NK-92 (cell line): ENCODE measurements around the gene SLC26A4.
"Not testable (repeated sequence)": the region's sequence is repeated elsewhere in the genome, so short reads cannot be mapped to it uniquely, and the experiment has no call there.

ENCODE experiments used
- DNase-seq: peaks from one replicate; lab custom pipeline; 2025; ENCODE audit not compliant: unreplicated experiment; lab: John Stamatoyannopoulos, UW

Gene SLC26A4

DNA sequence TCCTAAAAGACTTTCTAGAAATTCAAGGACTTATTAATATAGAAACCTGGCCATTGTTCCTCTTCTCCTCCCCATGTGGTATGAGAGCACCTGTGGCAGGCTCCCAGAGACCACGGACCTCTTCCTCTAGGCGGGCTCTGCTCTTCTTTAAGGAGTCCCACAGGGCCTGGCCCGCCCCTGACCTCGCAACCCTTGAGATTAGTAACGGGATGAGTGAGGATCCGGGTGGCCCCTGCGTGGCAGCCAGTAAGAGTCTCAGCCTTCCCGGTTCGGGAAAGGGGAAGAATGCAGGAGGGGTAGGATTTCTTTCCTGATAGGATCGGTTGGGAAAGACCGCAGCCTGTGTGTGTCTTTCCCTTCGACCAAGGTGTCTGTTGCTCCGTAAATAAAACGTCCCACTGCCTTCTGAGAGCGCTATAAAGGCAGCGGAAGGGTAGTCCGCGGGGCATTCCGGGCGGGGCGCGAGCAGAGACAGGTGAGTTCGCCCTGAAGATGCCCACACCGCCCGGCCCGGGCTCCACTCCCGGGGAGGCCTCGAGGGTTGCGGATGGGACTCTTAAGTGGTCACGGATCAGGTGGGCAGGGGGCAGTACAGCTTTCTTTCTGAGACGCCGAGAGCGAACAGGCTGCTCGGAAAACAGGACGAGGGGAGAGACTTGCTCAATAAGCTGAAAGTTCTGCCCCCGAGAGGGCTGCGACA, at the start of gene SLC26A4:
Gene SLC26A4 (plus strand): TSS at position 448 of the 700 bp plus-strand sequence. CDS start 814 bp downstream, outside the sequence.
- DNase-seq = no peak

DNA sequence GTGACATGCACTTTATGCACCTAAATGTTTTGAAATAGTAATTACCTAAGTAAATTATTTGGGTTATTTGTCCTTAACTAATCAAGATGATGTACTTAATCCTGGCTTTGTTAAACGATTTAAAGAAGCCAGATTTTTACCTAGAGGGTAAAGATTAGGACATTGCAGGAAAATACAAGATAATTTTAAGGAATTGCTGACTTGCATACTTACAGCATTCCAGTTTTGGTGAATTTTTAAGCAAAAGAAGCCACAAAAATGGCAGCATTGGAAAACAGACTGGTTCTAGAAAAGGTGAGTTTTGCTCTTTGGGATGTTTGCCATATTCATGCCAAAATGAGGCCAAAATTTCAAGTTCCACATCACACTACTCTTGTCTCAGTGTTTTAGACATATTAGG, 47.2 kb upstream of the SLC26A4 start:
- no peak for DNase-seq

DNA sequence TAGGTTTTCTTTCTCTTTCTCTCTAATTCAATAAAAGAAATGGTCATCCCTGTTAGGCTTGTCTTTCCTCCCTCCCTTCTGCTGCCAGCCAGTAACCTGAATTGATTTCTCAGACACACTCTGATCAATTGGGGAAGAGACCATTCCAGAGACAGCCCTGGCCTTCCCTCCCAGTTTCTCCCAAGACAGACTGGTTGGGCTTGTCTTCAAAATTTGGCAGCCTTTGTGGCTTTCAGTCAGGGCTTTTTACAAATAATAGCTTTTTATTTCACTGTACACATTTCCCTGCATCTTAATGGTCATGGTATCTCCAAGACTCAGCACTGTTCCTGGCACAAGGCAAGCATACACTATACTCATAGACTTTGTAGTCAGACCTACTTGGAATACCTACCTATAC, 46.7 kb upstream of the SLC26A4 start:
- no peak for DNase-seq

DNA sequence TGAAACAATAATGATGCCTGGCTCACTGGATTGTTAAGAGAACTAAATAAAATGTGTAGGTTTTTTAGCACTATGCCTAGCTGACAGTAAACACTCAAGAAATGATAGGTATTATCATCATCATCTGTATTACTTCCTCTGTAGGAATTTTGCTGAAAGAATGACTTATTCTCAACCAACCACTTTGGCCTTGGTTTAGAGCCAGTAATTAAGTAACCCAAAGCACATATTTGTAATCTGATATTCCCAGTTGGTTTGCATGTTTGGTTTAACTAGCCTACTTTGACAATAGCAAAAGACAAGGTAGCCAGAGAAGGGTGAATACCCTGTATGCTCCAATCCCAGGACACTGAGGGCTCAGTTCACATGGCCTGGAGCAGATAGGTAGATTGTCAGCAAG, 46.2 kb upstream of the SLC26A4 start:
- DNase-seq = no peak

DNA sequence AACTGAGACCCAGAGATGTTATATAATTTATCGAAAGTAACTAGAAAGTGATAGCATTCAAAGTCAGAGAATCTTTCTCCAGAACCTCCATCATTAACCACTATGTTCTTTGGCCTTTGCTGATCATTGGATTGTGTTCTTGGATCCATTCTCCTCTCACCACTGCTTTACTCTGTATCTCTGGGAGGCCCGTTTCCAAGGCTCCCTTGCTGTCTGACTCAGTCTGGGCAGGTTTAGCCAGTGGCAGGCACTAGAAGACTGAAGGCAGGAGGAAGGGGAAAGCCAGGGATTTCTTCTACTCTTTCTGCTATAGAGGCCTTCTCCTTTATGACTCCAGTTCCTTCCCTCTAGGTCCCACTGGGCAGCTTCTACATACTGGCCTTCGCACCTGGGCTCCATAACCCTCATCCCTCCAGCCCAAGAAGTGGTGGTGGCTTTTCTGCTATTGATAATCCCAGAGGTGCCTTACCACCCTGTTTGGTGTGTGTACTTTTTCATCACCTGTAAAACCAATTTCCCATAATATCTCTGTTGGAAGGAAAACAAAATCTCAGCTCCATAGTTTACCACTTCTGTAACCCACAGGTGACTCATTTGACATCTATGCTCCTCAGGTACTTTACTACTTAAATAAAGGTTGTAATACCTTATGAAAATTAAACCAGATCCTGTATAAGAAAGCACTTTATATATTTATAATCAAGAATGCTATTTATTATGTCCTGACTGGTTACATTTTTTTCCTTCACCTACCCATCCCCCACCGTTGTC, 44.5 kb upstream of the SLC26A4 start:
- DNase-seq = no peak

DNA sequence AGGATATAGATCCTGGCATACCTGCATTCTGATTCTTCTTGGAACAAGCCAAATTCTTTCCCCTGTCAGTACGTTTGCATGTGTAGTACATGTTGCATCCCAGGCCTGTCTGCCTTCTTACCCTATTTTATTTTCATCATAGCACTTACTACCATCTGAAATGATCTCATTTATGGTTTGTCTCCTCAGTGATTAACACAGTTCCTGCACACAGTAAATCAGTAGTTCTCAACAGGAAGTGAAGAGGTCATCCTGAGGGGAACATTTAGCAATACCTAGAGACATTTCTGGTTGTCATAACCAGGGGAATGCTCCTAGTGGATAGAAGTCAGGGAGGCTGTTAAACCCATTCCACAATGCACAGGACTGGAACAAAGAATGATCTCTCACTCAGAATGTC, 38.2 kb upstream of the SLC26A4 start:
- DNase-seq = no peak

DNA sequence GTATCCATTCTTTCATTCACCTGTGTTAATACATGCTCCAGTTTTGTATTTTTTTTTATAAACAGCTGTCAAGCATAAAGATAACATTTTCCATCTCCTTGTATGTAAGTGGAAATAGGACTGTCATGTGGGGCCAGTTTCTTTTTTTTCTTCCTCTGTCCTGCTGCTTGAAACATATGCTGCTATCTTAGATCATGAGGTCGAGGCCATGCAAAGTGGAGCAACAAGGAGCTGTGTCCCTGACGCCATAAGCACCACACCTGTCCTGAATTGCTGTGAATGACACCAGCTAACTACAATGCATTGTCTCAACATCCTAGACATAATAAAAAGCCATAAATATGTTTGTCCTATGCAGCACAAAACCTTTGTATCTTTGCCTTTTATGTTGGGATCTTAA, 37.7 kb upstream of the SLC26A4 start:
- DNase-seq = no peak

DNA sequence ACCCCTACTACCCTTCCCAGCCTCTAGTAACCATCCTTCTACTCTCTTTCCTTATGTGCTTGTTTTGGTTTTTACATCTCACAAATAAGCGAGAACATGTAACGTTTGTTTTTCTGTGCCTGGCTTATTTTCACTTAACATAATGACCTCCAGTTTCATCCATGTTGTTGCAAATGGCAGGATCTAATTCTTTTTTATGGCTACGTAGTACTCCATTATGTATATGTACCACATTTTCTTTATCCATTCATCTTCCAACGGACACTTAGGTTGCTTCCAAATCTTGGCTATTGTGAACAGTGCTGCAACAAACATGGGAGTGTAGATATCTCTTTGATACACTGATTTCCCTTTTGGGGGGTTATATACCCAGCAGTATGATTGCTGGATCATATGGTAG, 33.6 kb upstream of the SLC26A4 start:
- DNase-seq = no peak

DNA sequence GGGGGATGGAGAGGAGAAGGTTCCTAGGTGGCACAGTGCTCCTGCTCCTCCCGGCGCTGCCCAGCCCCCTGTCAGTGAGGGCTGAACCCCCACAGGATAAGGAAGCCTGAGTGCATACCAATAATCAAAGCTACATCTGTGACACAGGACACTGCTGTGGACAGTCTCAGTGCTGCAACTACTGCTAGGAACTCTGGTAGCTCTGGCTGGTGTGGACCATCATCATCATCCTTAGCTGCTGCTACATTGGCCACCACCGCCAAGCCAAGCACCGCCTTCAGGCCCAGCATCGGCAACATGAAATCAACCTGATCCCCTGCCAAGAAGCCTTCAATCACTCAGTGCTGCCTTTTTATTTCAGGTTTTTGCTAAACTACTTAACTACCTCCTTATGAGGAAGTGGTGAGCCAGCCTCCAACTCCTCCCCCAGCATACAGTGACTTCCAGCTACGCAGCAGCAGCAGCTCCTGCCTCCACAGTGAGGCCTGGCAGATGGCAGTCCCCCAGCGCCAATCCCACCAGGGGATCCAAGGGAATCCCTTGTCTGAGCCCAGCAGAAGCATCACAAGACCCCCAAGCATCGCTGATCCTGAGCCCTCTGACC, 32.1 kb upstream of the SLC26A4 start:
- no peak for DNase-seq

DNA sequence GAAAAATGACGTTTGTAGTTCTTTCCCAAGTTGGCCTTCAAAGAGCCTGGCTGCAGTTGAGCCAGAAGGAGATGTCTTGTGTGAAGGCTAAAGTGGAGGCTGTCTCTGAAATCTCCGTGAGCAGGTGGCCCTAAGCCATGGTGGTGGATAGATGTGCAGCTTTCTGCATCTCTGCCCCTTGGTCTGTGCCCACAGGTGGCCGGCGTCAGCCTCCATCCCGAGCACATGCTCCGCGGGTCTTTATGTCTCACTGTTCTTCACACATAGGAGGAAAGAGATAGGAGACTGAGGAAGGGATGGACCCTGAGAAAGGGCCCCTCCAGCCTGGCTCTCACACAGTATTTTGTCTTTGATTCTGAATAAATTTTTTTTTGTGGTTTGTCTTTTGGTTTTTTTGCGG, 30.3 kb upstream of the SLC26A4 start:
- no peak for DNase-seq

DNA sequence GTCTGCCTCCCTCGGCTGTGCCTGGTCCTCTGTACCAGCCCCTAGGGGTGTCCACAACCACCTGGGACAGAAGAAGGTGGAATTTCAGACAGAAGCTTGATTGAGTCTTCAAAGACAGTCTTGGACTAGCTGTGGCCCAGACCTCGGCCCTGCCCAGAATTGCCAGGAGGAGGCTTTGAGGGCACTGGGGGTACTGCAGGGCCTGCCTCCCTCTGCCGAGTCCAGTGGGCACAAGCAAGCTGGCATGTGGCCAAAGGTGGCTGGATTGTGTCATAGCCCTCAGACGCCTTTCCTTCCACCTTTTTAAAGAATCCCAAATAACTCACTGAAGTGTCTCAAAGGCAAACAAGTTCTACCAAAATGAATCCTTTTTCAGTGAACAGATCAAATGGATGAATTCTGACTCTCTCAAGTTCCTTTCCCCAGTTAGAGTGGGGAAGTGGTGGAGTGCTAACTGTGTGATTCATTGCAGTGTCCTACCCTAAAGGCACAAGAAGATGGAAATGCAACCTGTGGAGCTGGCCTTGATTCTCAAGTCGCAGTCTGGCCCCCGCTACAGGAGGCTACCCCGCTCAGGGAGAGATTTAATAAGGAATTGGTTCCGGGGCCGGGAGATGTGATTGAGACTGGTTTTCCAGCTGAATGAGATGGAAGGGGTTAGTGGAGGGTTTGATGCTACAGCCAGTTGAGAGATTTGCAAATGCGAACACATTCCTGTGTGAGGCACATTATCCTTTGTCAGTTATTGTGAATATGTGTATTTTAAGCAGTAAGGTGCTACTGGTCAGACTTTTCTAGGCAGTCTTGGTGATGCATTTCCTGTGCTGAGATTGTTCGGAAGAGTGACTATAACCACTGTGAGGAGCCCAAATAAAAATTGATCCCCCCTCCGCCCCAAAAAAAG, 28.8 kb upstream of the SLC26A4 start:
- no peak for DNase-seq

DNA sequence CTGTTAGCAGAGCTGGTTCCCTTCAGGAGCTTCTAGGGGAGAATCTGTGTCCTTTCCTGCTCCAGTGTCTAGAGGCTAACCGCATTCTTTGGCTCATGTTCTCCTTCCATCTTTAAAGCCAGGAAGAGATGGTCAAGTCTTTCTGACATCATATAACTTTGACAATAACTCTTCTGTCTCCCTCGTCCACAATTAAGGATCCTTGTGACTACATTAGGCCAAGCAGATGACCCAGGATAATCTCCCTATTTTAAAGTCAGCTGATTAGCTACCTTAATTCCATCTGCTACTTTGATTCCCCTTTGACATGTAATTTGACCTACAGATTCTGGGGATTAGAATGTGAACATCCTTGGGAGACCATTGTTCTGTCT, 28.1 kb upstream of the SLC26A4 start:
- no peak for DNase-seq

DNA sequence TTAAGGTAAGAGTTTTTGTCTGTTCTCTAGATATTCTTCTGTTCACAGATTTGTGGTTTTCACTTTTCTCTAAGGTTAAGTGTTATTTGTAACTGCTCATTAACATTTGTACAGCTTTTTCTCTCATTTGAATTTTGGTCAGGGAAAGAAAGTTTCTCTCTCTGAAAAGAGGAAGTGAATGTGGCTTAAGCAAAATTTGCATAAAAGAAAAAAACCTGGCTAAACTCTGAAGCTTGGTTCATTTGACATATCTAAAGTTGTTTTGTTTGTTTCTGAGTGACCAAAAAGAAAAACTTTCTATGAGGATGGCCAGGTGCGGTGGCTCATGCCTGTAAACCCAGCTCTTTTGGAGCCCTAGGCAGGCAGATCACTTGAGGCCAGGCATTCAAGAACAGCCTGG, 22.0 kb upstream of the SLC26A4 start:
- DNase-seq = no peak

DNA sequence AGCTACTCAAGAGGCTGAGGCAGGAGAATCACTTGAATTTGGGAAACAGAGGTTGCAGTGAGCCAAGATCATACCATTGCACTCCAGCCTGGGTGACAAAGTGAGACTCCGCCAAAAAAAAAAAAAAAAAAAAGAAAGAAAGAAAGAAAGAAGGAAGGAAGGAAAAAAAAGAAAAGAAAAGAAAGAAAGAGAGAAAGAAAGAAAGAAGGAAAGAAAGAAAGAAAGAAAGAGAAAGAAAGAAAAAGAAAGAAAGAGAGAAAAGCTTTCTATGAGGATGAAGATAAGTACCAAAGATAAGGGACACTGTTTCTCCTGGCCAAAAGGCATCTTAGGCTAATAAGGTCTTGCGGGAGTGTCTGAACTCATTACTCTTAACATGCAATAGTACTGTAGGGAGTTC, 21.6 kb upstream of the SLC26A4 start:
- DNase-seq = not testable (repeated sequence)

DNA sequence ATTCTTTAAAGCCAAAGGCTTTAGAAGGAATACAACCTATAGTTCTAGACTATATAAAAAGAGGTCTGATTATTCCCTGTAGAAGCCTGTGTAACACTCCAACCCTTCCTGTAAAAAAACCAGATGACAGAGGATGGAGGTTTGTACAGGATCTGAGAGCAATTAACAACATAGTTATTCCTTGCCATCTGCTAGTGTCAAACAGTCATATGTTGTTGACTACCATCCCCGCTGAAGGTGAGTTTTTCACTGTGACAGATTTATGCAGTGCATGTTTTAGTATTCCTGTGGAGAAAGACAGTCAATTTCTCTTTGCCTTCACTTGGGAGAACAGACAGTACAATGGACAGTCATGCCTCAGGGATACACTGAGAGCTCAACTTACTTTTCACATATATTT, 19.0 kb upstream of the SLC26A4 start:
- DNase-seq = no peak

DNA sequence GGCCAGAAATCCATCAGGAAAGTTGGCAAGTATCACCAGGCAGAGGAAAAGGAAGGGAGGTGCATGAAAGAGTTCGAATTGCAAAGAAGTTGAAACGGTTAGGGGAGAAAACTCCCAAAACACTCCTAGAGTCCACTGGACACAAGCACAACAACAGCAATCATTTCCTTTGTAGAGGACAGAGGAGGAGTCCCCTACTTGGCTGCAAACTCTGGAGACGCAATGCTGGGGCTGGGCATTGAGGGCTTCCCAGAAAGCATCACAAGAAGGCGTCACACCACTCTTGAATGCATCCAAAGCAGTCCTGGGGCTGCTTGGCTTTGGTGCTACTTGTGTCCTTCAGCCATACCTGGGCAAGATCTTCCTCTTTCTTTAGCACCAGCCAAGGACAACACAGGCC, 18.1 kb upstream of the SLC26A4 start:
- DNase-seq = no peak

DNA sequence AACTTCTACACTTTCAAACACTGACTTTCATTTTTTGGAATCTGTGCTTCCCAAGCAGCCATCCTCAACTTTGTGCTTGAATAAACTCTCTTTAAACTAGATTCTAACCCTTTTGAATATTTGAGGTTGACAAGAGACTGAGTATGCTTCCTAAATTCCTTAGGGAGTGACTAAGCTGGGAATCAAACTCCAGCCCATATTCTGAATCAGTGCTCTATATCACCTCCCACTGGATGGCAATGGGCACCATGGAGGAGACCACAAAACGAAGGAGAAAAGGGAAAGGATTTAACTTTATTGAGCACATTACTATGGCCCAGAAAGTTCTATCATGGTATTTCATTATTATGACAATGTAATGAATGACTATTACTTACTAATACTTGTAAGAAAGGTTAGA, 17.2 kb upstream of the SLC26A4 start:
- DNase-seq = no peak

DNA sequence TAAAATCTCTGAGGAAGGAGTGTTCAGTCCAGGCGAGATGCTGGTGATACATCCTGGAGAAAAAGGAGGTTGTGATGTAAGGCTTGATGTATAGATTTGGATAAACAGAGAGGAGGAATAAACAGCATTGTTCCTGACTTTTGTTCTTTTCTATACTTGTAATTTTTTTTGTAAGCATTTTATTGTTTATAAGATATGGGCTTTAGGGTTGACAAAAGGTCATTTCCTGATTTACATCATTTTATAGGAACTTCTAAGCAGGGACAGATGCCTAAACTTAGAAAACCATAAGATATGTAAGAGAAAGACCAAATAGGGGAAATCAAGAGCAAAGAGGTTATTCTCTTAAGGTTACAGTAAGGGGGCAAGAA, 16.7 kb upstream of the SLC26A4 start:
- no peak for DNase-seq

DNA sequence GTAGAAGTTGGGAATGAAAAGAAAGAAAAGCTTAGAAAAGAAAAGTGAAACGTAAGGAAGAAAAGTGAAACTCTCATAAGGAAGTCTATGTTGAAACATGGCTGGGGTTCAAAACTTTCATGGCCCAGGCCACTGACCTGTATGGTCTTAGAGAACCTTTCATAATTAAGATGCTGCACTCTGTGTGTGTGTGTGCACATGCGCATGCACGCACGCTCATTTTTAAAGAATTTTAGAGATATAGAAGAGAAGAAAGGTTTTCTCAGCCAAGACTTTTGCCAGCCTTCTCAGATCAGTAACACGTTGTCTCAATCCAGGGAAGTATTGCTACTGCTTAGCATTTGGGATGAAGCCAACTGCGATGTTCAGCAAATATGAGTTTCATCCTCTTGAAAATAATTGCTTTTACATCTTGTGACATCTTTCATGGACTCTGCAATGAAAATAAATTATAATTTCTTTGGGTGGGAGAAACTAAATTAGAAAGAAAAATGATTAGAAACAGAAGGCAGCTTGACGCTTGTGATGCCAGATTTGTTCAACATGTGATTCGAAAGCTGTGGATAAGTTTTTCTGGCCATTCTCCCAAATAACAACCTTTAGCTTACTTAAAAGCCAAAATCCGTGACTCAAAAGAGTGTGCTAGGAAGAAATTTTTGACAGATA, 16.2 kb upstream of the SLC26A4 start:
- no peak for DNase-seq

DNA sequence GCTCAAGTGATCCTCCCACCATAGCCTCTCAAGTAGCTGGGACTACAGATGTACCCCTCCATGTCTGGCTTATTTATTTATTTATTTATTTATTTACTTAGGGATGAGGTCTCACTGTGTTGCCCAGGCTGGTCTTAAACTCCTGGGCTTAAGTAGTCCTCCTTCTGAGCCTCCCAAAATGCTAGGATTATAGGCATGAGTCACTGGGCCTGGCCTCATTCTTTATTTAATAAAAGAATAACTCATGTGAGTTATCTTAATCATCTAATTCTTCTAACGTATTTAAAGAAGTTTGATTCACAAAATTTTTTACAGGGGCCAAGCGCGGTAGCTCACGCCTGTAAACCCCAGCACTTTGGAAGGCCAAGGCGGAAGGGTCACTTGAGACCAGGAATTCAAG, 8.0 kb upstream of the SLC26A4 start:
- DNase-seq = no peak

DNA sequence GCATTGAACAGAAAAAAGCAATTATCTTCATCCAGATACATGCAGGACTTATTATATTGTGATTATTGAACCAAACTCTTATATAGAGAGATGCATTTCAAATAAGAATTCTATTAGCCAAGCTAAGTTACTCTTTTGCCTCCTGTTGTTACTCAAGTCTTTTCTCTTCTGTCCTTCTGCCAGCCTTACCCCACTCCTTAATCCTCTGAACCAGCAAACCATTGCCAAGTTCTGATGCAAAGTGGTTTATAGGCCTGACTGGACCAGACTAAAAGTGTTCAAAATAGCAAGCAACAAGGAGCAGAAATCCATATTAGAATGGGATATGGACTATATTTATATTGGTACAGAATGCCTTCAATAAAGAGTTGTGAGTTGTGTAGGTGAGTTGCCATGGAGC, 2.2 kb upstream of the SLC26A4 start:
- DNase-seq = no peak
